WERI-Rb-1 (cell line): ENCODE results near the gene TECRL.

Experiments used
- DNase-seq: peaks from one replicate; pipeline ENCODE4 v3.0.0-alpha.2; 2020
- H3K27ac ChIP-seq: fragments of 250-450 bp; sonication (Bioruptor Pico); 2 replicates; pipeline ENCODE4 v1.5.1; 2020; ENCODE audit warnings: mild to moderate bottlenecking, moderate library complexity
- H3K27me3 ChIP-seq: fragments of 250-450 bp; sonication (Bioruptor Pico); 2 replicates; pipeline ENCODE4 v1.5.1; 2021; ENCODE audit warnings: mild to moderate bottlenecking, low read depth, moderate library complexity; ENCODE audit not compliant: insufficient read depth, severe bottlenecking
- H3K36me3 ChIP-seq: fragments of 250-450 bp; sonication (Bioruptor Pico); 2 replicates; pipeline ENCODE4 v1.5.1; 2020; ENCODE audit warnings: mild to moderate bottlenecking, moderate library complexity
- H3K4me3 ChIP-seq: 2 replicates; pipeline ENCODE4 v1.5.1; 2011; ENCODE audit warnings: low read depth, mild to moderate bottlenecking, control low read depth, low read length
- H3K9me3 ChIP-seq: fragments of 250-450 bp; sonication (Bioruptor Pico); 2 replicates; pipeline ENCODE4 v1.5.1; 2021; ENCODE audit warnings: mild to moderate bottlenecking, moderate library complexity; ENCODE audit not compliant: severe bottlenecking
- TF ChIP-seq, protein P1 (sequence below): IDR thresholded peaks from 2 replicates; pipeline ENCODE4 v1.5.1; 2011; ENCODE audit warnings: low read depth, mild to moderate bottlenecking, control low read depth, inconsistent platforms, low read length

TECRL gene

DNA sequence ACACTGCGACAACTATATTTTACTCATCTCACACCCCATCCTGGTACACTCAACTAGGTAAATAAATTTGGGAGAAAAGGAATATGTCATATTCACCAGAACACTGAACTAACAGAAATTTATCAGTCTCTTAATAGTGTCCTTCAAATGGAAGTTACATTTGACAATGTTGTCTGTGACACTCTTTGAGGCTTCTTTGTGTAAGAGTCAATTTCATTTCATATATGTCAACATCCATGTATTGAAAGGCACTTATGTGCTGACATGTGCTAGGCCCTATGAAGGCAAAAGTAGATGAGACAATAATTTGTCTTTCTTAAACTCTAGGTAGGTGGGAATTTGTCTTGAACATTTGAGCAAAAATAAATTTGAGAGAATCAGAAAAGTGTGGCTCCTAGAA, 82.0 kb downstream of the TECRL start:
- H3K9me3 ChIP-seq = no peaks in the 10 kb centered on the region
- TF ChIP-seq, protein P1, sequence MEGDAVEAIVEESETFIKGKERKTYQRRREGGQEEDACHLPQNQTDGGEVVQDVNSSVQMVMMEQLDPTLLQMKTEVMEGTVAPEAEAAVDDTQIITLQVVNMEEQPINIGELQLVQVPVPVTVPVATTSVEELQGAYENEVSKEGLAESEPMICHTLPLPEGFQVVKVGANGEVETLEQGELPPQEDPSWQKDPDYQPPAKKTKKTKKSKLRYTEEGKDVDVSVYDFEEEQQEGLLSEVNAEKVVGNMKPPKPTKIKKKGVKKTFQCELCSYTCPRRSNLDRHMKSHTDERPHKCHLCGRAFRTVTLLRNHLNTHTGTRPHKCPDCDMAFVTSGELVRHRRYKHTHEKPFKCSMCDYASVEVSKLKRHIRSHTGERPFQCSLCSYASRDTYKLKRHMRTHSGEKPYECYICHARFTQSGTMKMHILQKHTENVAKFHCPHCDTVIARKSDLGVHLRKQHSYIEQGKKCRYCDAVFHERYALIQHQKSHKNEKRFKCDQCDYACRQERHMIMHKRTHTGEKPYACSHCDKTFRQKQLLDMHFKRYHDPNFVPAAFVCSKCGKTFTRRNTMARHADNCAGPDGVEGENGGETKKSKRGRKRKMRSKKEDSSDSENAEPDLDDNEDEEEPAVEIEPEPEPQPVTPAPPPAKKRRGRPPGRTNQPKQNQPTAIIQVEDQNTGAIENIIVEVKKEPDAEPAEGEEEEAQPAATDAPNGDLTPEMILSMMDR = no peak
- H3K27ac ChIP-seq = no peak overlapping the region
- H3K27me3 ChIP-seq = no peaks in the 10 kb centered on the region
- no peak overlapping the region for H3K4me3 ChIP-seq
- DNase-seq = no peak
- H3K36me3 ChIP-seq = no peaks in the 10 kb centered on the region

DNA sequence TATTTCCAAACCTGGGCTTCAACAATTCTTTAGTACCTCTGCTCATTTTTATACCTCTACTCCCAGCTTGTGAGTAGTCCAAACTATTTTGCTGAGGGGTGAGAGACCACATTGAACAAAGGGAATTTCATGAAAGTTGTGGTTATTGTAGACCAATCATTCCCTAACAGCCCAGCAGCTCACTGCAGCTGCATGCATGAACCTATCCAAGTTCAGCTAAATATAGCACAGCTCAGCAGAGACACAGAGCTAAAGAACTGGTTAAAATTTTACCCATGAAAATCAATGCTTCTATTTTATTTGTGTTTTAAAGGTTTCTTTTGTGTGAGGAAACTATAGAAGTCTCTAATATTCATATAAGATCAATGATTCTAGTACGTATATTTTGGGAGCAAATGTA, 82.7 kb downstream of the TECRL start:
- TF ChIP-seq, protein P1 = no peak
- no peaks in the 10 kb centered on the region for H3K36me3 ChIP-seq
- DNase-seq = no peak
- no peak overlapping the region for H3K4me3 ChIP-seq
- H3K27me3 ChIP-seq = no peaks in the 10 kb centered on the region
- no peaks in the 10 kb centered on the region for H3K9me3 ChIP-seq
- H3K27ac ChIP-seq = no peak overlapping the region

DNA sequence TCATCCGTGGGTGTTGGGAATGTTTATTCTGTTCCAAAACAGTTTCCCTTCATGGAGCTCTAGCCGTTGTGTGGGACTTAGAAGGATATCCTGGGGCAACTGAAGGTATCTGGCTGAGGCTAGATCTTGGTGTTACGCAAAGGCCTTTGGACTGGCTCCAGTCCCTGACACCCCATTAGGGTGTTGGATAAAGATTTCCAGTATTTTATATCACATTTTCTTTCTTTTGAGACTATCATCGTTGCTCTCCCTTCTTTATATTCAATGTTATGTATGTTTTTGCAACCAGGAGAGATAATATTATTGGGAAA, 103.0 kb downstream of the TECRL start:
- DNase-seq = no peak
- Histone ChIP-seq H3K36me3 (no peaks in the 10 kb centered on the region), H3K27ac (no peak overlapping the region), H3K4me3 (no peak overlapping the region), H3K9me3 (peaks cover 3% of the 10 kb centered on the region), H3K27me3 (no peaks in the 10 kb centered on the region)
- TF ChIP-seq, protein P1 = no peak

DNA sequence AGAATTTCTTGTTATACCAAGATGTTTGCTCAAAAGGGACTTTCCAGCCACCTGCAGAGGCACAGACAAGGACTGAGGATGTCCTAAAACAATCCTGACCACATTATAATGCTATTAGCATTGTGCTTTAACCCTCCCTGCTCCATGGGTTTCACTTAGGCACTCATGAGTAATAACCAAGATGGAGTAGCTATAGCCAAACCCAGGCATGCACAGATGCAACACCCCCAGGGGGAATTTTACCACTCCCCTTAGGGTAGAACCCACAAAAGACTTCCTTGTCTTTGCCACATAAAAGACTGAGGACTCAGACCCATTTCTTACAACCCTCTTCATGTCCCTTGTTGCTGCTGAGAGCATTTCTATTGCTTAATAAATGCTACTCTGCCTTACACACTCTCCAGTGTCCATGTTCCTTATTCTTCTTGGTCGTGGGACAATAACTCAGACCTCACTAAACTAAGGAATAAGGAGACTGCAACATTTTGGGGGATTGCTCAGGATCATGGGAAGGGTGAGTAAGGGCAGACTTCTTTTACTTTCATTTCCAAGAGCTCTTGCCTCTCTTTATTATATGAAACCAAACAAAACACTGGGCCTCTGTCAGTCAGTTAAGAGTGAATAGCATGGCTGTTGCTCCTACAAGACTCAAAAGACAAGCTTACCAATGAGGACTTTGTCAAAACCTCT, 103.5 kb downstream of the TECRL start:
- no peaks in the 10 kb centered on the region for H3K27me3 ChIP-seq
- no peaks in the 10 kb centered on the region for H3K36me3 ChIP-seq
- TF ChIP-seq, protein P1 = no peak
- DNase-seq = no peak
- no peak overlapping the region for H3K4me3 ChIP-seq
- peaks cover 3% of the 10 kb centered on the region for H3K9me3 ChIP-seq
- H3K27ac ChIP-seq = no peak overlapping the region

DNA sequence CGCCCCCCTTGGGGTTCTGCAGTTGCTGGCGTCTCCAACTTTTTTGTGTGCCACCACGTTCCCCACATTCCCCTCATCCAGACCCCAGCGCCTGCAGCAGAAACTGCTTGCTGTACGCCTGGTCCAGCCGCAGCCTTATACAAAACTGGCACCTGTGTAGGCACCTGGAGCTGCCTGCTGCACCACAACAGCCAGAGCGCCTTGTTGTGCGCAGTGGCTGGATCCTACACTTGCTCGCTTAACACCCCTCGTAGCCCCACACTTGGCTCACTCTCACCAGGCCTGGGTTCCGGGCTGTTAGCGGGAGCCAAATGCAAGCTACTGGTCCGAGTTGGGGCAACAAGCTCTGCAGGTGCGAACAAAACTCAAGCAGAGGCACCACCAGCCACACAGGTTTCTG, 136.8 kb downstream of the TECRL start:
- TF ChIP-seq, protein P1 = no peak
- no peaks in the 10 kb centered on the region for H3K36me3 ChIP-seq
- no peaks in the 10 kb centered on the region for H3K27me3 ChIP-seq
- H3K27ac ChIP-seq = no peak overlapping the region
- H3K9me3 ChIP-seq = no peaks in the 10 kb centered on the region
- DNase-seq = no peak
- H3K4me3 ChIP-seq = no peak overlapping the region

DNA sequence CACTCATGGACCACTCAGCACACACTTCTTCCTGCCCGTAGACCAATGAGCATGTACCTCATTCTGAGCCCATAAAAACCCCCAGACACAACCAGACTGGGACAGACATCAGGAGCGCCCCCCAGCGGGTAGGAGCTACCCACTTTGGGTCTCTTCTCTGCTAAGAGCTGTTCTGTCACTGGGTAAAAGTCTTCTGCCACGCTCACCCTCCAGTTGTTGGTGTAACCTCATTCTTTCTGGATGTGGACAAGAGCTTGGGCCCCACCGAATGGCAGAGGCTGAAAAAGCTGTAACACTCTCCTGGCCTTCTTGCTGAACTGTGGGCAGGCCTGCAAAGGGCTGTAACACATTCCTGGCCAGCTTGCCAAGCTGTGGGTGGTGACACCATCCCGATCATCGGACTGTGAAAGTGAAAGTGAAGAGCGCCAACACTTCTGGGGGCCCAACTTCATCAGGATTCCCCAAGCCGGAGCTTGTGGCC, 137.6 kb downstream of the TECRL start:
- no peaks in the 10 kb centered on the region for H3K27me3 ChIP-seq
- no peak overlapping the region for H3K4me3 ChIP-seq
- no peaks in the 10 kb centered on the region for H3K9me3 ChIP-seq
- DNase-seq = no peak
- TF ChIP-seq, protein P1 = no peak
- H3K27ac ChIP-seq = no peak overlapping the region
- no peaks in the 10 kb centered on the region for H3K36me3 ChIP-seq
